Motor neuron (in vitro differentiated cells): Measurements from ENCODE around the gene NME3. TPM values are rescaled to one million over a fixed set of nuclear protein-coding genes. Genes with fewer than 3 reads are reported as not detected.
A peak's percentile ranks its signal among the peaks of the same experiment; 100 is the strongest.

Experiments
- ATAC-seq, 8 experiments: fragments of 200-7000 bp; cut with Tn5 transposase; replicated peaks in 6 of 8; 2 replicates each; pipeline ENCODE4 v1.8.0; 2021; ENCODE audit warnings: mild to moderate bottlenecking in 8 of 8, moderate library complexity in 8 of 8
- H3K27ac ChIP-seq, 2 donors: fragments of 250-450 bp; sonication (Bioruptor Pico); 2 replicates each; pipeline ENCODE4 v1.9.0; 2021; ENCODE audit warnings: antibody characterized with exemption in 2 of 2, mild to moderate bottlenecking in 2 of 2, moderate library complexity in 1 of 2
- H3K4me1 ChIP-seq, 2 donors: fragments of 250-450 bp; sonication (Bioruptor Pico); replicated peaks in 1 of 2; 2 replicates each; pipeline ENCODE4 v1.6.1; 2021; ENCODE audit warnings: antibody characterized with exemption in 2 of 2, mild to moderate bottlenecking in 2 of 2, moderate library complexity in 1 of 2
- H3K4me3 ChIP-seq, 5 donors: fragments of 250-450 bp; sonication (Bioruptor Pico); 2 replicates each; pipeline ENCODE4 v1.9.0; 2021; ENCODE audit warnings: antibody characterized with exemption in 5 of 5, mild to moderate bottlenecking in 5 of 5, moderate library complexity in 4 of 5
- WGBS, 10 experiments: fragments of 450-650 bp; shearing (Covaris generic); methylation state at CpG; one replicate each; pipeline ENCODE4 v1.0.0; 2022; 5-methylcytosine and 5-hydroxymethylcytosine counted together
- in situ Hi-C, 9 experiments: fragments of 400-800 bp; cut with MboI; loops; one replicate each; pipeline ENCODE4 v1.15.0; 2021; ENCODE audit warnings: low sequenced_read_pairs in 9 of 9, low pct_unique_long_range_greater_than_20kb in 2 of 9; ENCODE audit not compliant: unreplicated experiment in 9 of 9
- total RNA-seq, 8 experiments: library from RNA; unstranded; fragments of 300-600 nt; gene quantifications; 2 replicates each; pipeline versions ENCODE4 v1.2.3 to v1.2.4, GENCODE V29; 2022

The NME3 gene
- total RNA-seq, 8 experiments from 2014 or later, result 41.7 to 59.9 (median 43.5) TPM

DNA sequence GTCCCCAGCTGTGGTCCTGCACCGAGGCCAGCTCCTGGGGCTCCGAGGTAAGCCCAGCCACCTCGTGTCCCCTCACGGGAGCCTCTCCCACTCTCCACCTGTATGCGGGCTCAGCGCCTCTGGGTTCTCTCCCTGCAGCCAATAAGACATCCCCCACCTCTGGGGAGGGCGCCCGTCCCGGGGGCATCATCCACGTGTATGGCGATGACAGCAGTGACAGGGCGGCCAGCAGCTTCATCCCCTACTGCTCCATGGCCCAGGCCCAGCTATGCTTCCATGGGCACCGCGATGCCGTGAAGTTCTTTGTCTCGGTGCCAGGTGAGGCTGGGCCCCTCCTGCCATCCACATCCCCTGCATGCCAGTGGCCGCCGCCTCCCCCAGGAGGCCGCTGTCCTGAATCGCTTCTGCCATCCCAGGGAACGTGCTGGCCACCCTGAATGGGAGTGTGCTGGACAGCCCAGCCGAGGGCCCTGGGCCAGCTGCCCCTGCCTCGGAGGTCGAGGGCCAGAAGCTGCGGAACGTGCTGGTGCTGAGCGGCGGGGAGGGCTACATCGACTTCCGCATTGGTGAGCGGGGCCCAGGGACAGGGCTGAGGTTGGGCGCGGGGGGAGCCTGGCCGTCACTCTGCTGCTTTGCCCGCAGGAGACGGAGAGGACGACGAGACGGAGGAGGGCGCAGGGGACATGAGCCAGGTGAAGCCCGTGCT, 3.1 kb downstream of the NME3 start:
- ATAC-seq, result no peak
- no peak overlapping the region for H3K4me3 ChIP-seq
- H3K4me1 ChIP-seq, result peaks cover 6 to 7% of the 10 kb centered on the region in 2 donors
- in situ Hi-C loops, result no loop called here
- WGBS, 10 experiments, result 92 to 94% methylated on average over 3 to 5 of the region's 41 CpGs; no CpG with 5 or more reads in 8 of the 10 experiments
- no peak overlapping the region for H3K27ac ChIP-seq

DNA sequence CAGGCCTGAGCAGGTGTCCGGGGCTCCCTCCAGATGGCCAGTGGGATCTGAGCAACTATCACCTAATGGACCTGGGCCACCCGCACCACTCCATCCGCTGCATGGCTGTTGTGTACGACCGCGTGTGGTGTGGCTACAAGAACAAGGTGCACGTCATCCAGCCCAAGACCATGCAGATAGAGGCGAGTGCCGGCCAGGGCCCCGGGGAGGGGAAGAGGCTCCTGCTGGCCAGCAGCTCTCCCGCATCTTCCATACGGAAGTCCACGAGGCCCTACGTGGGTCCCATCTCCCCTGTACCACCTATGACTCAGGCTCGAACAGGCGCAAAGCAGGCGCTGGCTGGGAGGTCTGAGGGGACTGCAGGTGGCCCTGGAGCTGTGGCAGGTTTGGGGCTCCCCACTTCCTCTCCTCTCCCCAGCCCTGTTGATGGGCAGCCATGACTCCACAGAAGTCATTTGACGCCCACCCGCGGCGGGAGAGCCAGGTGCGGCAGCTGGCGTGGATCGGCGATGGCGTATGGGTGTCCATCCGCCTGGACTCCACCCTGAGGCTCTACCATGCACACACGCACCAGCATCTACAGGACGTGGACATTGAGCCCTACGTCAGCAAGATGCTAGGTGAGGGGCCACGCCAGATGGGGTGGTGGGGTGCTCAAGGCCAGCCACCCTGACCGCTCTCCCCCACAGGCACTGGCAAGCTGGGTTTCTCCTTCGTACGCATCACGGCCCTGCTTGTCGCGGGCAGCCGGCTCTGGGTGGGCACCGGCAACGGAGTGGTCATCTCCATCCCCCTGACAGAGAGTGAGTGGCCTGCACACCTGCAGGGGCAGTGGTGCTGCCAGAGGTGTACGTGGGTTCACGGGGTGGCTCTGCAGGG, 4.0 kb downstream of the NME3 start:
- Histone ChIP-seq H3K4me1 (peaks cover 6 to 7% of the 10 kb centered on the region in 2 donors), H3K27ac (no peak overlapping the region), H3K4me3 (no peak overlapping the region)
- no peak for ATAC-seq
- 91 to 100% (median 100%) methylated on average over 1 to 4 of the region's 42 CpGs; no CpG with 5 or more reads in 6 of the 10 experiments for WGBS, 10 experiments
- in situ Hi-C loops, result no loop called here

DNA sequence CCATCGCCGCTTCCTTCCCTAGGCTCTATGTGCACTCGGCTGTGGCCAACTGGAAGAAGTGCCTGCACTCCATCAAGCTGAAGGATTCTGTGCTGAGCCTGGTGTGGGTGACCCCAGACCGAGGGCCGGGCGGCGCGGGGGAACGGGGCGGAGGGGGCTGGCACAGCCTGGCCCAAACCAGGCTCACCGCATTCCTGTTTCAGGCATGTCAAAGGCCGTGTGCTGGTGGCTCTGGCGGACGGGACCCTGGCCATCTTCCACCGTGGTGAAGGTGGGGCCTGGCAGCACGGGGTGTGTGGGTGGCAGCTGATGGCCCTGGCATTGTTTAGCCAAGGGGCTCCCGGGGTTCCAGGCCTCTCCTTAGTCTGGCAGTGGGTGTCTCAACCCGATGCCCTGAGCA, 4.6 kb downstream of the NME3 start:
- 100% methylated on average over 1 of the region's 18 CpGs; no CpG with 5 or more reads in 9 of the 10 experiments for WGBS, 10 experiments
- no peak overlapping the region for H3K27ac ChIP-seq
- no peak for ATAC-seq
- peaks cover 6 to 7% of the 10 kb centered on the region in 2 donors for H3K4me1 ChIP-seq
- in situ Hi-C loops, result no loop called here
- H3K4me3 ChIP-seq, result no peak overlapping the region

DNA sequence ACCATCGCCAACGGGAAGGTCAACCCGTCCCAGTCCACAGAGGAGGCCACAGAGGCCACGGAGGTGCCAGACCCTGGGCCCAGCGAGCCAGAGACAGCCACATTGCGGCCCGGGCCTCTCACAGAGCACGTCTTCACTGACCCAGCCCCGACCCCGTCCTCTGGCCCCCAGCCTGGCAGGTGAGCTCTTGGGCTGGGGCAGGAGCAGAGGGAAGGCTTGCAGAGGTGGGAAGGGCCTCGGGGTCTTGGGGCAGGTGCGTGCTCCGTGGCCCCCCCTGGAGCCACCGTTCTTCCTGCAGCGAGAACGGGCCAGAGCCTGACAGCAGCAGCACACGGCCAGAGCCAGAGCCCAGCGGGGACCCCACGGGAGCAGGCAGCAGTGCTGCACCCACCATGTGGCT, 5.1 kb downstream of the NME3 start:
- no peak overlapping the region for H3K4me3 ChIP-seq
- no peak for ATAC-seq
- WGBS, 10 experiments, result 90% methylated on average over 5 of the region's 19 CpGs; no CpG with 5 or more reads in 9 of the 10 experiments
- in situ Hi-C loops, result no loop called here
- no peak overlapping the region for H3K27ac ChIP-seq
- peaks cover 6 to 7% of the 10 kb centered on the region in 2 donors for H3K4me1 ChIP-seq

DNA sequence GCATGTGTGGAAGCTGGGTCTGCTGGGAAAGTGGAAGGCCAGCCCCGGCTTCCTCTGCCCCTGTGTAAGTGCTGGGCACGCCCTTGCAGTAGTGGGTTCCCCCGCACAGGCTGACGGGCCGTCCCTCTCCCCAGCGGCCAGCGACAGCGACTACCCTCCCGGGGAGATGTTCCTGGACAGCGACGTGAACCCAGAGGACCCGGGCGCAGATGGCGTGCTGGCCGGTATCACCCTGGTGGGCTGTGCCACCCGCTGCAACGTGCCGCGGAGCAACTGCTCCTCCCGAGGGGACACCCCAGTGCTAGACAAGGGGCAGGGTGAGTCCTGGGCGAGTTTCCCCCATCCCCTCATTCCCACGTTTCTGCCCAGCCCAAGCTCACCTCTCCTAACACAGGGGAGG, 5.5 kb downstream of the NME3 start:
- in situ Hi-C loops, result no loop called here
- H3K27ac ChIP-seq, result no peak overlapping the region
- no peak overlapping the region for H3K4me3 ChIP-seq
- no peak for ATAC-seq
- H3K4me1 ChIP-seq, result peaks cover 6 to 7% of the 10 kb centered on the region in 2 donors
- 60 to 95% methylated on average over 2 to 9 of the region's 22 CpGs; no CpG with 5 or more reads in 8 of the 10 experiments for WGBS, 10 experiments

DNA sequence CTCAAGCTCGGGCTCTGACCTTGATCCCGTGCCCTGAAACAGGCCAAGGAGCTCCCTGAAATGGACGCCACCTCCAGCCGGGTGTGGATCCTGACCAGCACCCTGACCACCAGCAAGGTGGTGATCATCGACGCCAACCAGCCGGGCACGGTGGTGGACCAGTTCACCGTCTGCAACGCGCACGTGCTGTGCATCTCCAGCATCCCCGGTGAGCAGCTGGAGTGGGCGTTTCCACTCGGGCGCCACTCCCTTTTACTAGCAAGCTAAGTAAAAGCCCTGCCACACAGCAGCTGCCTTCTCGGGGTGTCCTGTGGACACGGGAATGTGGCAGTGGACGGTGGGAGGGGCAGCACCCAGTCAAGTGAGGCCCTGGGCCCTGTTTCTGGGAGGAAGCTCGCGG, 6.4 kb downstream of the NME3 start:
- 90 to 94% (median 91%) methylated on average over 3 to 8 of the region's 21 CpGs; no CpG with 5 or more reads in 7 of the 10 experiments for WGBS, 10 experiments
- ATAC-seq, result no peak
- Histone ChIP-seq H3K27ac (no peak overlapping the region), H3K4me1 (no peaks in the 10 kb centered on the region), H3K4me3 (no peak overlapping the region)
- in situ Hi-C loops, result no loop called here

DNA sequence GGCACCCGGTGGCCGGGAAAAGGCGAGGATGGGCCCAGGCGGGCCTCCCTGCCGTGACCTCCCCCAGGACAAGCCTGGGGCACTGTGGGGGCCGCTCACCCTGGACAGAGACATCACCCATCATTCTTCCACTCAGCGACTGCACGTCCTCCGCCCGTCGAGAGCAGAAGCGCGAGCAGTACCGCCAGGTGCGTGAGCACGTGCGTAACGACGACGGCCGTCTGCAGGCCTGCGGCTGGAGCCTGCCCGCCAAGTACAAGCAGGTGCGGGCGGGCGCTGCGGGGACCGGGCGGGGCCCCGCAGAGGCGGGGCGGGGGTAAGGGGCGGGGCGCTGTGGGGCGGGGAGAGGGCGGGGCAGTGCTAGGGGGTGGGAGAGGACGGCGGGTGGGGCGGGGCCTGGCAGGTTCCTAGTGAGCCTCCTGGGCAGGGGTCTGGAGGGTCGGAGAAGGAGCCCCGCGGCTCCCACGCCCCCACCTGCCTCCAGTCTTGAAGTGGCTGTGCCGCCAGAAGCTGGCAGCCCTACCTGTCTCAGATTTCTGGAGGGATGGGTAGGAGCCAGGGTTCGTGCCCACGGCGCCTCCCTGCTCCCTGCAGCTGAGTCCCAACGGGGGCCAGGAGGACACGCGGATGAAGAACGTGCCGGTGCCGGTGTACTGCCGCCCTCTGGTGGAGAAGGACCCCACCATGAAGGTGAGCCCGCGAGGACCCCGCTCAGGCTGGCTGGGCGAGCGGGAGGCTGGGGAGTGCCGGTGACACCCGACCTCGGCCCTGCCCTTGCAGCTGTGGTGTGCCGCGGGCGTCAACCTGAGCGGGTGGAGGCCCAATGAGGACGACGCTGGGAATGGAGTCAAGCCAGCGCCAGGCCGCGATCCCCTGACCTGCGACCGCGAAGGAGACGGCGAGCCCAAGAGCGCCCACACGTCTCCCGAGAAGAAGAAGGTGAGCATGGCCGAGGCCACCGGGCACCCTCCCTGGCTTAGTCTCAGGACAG, 7.5 kb downstream of the NME3 start:
- no peak overlapping the region for H3K27ac ChIP-seq
- H3K4me1 ChIP-seq, result no peaks in the 10 kb centered on the region
- in situ Hi-C loops, result no loop called here
- ATAC-seq, result peak in 7 of 8 experiments; percentile 4 to 24 (median 16)
- 55 to 100% (median 76%) methylated on average over 1 to 10 of the region's 81 CpGs; no CpG with 5 or more reads in 6 of the 10 experiments for WGBS, 10 experiments
- H3K4me3 ChIP-seq, result no peak overlapping the region

DNA sequence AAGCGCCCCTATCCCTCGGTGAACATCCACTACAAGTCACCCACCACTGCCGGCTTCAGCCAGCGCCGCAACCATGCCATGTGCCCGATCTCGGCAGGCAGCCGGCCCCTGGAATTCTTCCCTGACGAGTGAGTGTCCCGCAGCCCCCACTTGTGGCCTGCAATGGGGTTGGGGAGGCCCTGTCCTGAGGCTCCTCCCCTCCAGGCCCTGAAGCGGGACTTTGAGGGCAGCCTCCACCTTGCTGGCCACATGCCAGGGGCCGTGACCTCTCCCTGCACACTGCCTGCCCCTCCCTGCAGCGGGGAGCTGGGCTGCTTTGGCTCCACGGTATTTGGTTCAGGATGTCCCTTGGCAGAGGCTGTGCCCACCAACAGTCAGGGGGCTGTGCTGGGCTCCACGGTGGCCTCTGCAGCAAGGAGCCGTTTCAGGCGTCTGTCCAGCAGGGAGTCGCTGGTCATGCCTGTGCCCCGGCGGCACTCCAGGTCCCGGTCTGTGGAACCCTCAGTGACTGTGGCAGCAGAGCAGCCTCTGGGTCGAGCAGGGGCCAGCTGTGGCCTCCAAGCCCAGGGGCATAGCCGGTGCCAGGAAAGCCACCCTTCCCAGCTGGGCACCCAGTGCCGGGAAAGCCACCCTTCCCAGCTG, 8.3 kb downstream of the NME3 start:
- no peaks in the 10 kb centered on the region for H3K4me1 ChIP-seq
- no peak overlapping the region for H3K4me3 ChIP-seq
- H3K27ac ChIP-seq, result no peak overlapping the region
- in situ Hi-C loops, result no loop called here
- 80 to 88% methylated on average over 1 to 2 of the region's 24 CpGs; no CpG with 5 or more reads in 8 of the 10 experiments for WGBS, 10 experiments
- no peak for ATAC-seq

DNA sequence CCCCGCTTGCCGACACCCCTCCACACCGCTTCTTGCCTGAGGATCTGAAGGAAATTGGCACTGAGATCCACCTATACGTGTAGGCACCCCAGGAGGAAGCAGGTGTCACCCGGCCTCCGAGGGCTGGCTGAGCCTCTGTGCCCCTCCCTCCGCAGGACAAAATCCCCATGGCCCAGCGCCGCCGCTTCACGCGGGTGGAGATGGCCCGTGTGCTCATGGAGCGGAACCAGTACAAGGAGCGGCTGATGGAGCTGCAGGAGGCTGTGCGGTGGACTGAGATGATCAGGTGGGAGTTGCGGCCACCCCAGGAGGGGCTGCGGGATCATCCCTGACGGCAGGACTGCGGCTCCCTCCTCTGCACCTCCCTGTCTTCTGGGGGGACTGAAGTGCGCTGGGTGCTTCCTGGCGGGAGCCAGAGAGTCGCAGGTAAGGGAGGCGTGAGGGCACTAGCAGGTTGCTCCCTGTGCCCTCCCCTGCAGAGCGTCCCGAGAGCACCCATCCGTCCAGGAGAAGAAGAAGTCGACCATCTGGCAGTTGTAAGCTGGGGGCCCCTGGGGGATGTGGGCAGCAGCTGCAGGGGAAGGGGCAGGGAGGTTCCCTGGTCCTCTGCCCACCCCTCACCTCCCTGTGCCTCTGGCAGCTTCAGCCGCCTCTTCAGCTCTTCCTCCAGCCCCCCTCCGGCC, 9.0 kb downstream of the NME3 start:
- H3K27ac ChIP-seq, result no peak overlapping the region
- WGBS, 10 experiments, result 89 to 100% (median 93%) methylated on average over 2 to 7 of the region's 30 CpGs; no CpG with 5 or more reads in 6 of the 10 experiments
- H3K4me3 ChIP-seq, result no peak overlapping the region
- no peak for ATAC-seq
- H3K4me1 ChIP-seq, result no peaks in the 10 kb centered on the region
- in situ Hi-C loops, result no loop called here

DNA sequence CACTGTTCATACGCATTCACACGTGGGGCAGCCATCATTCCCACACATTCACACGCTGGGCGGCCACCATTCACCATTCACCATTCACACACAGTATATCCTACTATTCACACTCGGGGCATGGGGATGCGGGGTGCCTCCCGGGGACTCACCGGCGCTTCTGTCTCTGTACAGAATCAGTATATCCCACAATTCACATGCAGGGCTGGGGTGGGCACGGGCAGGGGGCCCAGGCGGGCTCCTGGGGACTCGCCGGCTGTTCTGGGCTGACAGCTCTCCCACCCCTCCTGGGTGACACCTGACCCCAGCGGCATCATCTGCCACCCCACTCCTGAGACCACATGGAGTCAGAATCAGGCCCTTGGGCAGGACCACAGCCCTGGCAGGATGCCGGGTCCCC, 9.6 kb downstream of the NME3 start:
- no peak overlapping the region for H3K4me3 ChIP-seq
- in situ Hi-C loops, result no loop called here
- no peak for ATAC-seq
- WGBS, 10 experiments, result no CpG with 5 or more reads among the region's 15 CpGs
- H3K27ac ChIP-seq, result no peak overlapping the region
- H3K4me1 ChIP-seq, result no peaks in the 10 kb centered on the region

DNA sequence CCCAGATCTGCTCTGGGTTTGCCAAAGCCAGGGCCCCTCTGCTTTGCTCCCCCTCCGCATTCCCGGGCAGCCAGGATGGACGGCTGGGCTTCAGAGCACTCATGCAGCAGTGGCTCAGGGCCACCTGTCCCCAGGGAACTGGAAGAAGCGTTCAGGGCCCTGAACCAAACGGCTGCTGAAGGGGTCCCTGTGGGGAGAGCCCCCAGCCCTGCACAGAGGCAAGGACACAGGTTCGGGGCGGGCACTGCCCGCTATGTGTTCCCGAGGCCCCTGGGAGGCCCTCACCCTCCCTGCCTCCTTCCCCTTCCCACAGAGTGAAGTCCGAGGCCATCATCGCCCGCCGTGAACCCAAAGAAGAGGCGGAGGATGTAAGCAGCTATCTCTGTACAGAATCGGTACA, 10.4 kb downstream of the NME3 start:
- ATAC-seq, result no peak
- in situ Hi-C loops, result no loop called here
- 100% methylated on average over 1 to 6 of the region's 15 CpGs; no CpG with 5 or more reads in 7 of the 10 experiments for WGBS, 10 experiments
- H3K4me1 ChIP-seq, result no peaks in the 10 kb centered on the region
- H3K27ac ChIP-seq, result no peak overlapping the region
- H3K4me3 ChIP-seq, result no peak overlapping the region

DNA sequence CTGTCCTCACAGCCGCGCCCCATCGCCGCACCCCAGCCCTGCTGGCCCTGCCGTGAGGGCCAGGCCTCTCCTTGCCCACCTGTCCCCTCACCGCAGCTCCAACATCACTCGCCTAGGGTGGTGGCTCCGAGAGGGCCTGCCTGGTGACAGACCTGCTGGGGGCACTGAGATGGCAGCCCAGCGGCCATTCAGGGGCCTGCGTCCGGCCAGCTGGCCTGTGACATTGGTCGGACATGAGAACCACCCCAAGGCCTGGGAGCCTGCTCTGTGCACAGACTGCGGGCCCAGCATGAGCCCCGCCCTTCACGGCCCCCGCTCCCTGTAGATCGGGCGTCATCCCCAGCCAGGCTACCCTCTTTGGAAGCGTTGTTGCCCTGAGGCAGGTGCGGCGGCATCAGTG, 11.8 kb downstream of the NME3 start:
- H3K27ac ChIP-seq, result no peak overlapping the region
- in situ Hi-C loops, result no loop called here
- H3K4me1 ChIP-seq, result no peaks in the 10 kb centered on the region
- H3K4me3 ChIP-seq, result no peak overlapping the region
- WGBS, 10 experiments, result 90 to 100% (median 96%) methylated on average over 2 to 10 of the region's 21 CpGs; no CpG with 5 or more reads in 7 of the 10 experiments
- ATAC-seq, result no peak
